NCI-H226 (cell line): Measurements from ENCODE around the gene ATP6V1D.
"Not testable (repeated sequence)": the region's sequence is repeated elsewhere in the genome, so short reads cannot be mapped to it uniquely, and the experiment has no call there.

Experiments
- DNase-seq: peaks from one replicate; pipeline ENCODE4 v3.0.0-alpha.2; 2015

Gene ATP6V1D

DNA sequence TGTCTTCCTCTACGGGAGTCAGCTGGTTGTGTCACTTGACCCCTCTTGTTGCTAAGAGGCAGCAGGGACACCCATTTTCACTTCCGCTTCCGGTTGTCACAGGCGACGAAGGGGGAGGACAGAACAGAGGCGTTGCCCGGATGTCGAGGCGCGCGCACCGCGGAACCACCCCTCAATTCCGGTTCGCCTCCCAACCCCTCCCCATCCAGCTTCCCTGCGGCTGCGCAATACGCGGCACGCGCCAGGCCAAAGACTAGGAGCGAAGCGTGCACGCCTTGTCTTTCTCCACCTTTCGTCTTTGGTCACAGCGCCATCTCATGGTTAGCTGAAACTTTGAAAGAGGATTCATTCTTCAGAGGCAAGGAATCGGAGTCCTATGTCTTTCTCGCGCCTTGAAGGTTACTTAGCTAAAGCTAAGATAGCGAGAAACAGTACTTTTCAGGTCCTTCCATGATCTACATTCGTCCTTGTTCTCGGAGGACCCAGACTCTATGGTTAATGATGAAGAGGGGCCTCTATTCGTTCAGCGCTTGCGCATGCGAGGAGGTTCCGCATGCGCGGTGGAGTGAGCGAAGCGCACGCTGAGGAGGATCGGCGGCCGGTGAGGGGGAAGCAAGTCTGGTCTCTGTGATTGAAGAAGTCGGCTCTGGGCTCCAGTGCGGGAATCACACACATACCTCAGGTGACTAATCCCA is at the start of gene ATP6V1D, which contains the start of gene EIF2S1:
Gene ATP6V1D (minus strand): TSS at position 30 of the 695 bp plus-strand sequence. CDS start 106 bp downstream, outside the sequence.
Gene EIF2S1 (plus strand): TSS at position 554 of the 695 bp plus-strand sequence. CDS start 4,440 bp downstream, outside the sequence.
- peak; percentile 97 for DNase-seq

DNA sequence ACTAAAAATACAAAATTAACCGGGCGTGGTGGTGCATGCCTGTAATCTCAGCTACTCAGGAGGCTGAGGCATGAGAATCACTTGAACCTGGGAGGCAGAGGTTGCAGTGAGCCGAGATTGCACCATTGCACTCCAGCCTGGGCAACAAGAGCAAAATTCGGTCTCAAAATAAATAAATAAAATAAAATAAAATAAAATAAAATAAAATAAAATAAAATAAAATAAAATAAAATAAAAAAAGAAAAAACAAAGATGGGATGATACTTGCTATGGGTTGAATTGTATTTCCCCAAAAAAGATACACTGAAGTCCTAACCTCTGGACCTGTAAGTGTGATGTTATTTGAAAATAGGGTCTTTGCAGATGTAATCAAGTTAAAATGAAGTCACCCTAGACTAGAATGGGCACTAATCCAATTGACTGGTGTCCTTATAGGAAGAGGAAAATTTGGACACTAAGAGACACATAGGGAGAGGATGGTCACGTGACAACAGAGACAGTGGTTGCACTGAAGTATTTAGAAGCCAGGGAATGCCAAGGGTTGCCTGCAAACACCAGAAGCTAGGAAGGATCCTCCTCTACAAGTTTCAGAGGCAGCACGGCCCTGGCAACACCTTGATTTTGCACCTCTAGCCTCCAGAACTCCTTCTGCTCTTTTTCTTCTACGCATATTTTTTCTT is 48.7 kb upstream of the ATP6V1D start:
- DNase-seq, result not testable (repeated sequence)

DNA sequence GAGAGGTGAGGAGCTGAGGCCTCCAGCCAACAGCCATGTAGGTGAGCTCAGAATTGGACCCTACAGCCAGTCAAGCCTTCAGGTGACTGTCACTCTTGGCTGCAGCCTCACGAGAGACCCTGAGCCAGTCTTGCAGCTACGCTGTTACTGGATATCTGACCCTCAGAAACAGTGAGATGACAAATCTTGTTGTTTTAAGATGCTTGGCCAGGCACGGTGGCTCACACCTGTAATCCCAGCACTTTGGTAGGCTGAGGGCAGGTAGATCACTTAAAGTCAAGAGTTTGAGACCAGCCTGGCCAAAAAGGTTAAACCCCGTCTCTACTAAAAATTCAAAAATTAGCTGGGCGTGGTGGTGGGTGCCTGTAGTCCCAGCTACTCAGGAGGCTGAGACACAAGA is 46.2 kb upstream of the ATP6V1D start:
- no peak for DNase-seq

DNA sequence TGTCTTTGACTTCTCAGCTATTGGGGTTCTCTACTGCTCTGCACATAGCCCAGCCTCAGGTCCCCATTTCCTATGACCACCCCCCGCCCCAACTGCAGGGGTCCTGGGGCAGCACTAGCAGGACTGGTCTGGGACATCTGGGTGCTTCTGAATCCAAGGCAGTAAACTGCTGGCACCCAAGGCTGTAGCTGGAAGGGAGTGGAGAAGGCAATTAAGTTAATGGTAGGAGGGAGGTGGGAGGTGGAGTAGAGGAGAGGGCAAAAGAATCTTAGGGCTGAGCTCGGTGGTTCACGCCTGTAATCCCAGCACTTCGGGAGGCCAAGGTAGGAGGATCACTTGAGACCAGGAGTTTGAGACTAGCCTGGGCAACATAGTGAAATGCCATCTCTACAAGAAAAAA is 40.8 kb upstream of the ATP6V1D start:
- no peak for DNase-seq

DNA sequence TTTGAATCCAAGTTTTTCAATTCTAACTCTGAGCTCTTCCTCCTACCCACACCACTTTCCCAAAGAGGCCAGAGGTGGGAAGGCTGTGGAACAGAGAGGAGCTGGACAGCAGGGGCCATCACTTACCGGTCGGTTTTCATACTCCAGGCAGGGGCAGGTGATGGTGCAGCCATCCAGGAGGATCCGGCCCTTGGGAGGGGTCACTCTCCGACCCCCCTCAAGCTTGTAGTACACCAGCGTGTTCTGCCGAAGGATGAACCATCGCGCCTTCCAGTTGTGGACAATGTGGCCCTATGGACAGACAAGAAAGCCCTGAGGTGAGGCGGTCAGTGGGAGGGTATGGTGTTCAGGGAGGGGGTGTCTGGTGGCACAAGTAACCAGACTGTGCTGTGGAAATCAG is 37.9 kb upstream of the ATP6V1D start:
- DNase-seq, result no peak

DNA sequence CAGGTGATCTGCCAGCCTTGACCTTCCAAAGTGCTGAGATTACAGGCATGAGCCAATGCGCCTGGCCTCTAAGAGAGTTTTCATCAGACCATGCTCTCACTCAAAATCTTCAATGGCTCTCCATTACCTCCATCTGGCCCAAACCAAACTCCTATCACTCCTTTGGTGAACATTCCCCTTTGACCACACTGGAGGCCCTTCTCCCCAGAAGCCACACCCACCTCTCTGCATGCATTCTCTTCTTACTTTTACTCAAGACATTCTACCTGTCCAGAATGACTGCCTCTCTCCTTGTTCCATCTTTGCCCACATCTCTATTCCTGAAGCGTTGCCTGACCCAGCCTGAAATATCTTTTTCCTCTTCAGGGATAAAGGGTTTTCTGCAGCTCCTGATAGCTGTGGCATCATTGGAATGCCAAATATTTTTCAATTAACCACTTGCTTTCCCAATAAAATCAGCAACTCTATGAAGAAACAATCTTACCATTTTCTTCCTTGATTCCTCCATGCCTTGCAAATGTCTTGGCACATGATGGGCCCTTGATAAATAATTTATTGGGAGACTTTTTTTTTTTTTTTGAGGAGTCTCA is 36.9 kb upstream of the ATP6V1D start:
- peak; percentile 46 for DNase-seq

DNA sequence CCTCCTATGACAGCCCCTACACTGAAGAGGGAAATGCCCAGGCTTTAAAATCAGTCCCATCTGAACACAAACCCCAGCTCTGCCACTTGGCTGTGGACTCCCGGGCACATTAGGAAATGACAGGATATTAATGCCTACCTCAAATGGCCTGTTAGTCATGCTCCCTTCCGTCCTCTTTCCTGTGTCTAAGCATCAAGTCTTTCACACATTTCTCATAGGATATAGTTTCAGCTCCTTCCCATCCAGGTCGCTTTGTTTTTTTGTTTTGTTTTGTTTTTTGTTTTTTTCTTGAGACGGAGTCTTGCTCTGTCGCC is 36.2 kb upstream of the ATP6V1D start:
- DNase-seq, result no peak

DNA sequence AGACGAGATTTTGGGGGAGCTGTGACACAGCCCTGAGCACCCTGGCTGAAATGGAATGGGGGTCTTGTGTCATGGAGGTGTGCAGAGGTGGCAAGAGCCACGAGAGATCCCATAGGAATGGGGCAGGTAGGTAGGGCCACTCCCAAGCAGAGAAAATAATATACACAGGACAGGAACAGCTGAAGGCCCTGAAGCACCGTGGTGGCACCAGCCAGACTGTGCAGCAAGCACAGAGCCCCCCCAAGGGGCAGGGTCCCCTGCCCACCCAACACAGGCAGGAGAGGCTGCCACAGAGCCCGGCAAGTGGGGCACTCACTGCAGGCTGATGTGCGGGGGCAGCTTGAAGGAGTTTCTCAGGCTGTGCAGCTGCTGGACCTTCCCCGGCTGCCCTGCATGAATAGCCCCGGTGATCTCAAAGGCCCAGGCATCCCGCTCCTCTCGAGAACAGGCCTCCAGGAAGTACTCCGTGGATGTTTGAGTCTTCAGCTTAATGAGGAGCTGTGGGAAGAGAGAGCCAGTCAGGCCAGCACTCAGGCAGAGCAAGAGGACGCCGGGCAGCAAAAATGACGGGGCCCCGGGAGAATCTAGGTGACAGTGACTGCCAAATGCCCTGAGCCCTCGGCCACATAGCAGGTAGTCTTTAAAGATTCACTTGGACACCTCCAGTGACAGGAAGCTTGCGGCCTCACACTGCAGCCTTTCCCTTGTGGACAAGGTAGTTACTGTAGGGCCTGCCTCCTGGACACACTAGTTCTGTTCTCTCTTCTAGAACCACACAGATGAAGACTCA is 35.7 kb upstream of the ATP6V1D start:
- no peak for DNase-seq

DNA sequence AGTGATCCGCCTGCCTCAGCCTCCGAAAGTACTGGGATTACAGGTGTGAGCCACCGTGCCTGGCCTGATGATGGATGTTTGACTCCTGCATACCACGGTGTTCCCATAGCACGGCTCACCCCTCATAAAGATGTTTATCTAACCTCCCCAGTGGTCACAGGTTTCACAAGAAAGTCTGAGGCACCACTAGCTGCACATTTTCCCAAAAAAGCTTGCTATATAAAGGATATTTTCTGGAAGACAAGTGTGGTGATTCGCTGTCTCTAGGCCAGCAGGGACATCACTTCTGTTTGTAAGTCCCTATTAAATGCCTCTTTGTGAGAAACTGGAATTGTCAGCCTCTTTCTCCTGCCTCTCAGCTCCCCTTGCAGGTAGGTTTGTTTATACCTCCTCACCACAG is 34.1 kb upstream of the ATP6V1D start:
- DNase-seq, result no peak

DNA sequence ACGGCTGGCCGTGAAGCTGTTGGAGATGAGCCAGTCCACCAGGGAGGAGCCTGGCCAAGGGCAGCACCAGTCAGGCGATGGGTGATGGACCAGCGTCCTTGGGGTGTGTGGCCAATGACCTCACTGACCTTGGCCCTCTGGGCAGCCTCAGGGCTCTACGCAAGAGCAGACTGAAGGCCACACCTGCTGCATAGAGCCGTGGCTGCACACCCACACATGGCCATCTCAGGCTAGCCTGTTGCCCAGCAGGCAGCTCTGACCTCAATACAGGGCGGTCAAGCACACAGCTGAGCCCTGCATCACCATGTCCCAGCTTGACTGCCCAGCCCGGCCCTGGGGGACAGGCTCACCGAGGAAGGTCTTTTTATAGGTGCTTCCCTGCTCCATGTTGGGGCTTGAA is 33.2 kb upstream of the ATP6V1D start:
- no peak for DNase-seq

DNA sequence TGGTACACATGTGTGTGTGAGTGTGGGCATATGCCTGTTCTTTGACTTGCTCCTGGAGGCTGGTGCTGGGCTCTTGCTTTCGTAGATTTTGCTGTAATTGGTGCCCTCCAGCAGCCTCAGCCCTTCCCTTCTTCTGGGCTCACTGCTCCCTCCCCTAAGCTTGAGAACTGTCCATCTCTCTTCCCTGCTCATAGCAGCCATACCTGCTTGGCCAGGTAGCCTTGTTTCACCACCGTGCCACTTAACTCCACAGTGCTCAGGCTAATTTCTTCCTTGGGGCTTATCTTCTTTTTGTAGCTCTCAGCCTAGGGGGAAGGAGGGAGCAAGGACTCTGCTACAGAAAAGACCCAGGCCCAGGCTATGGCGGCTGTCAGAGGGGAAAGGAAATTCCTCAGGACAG is 32.5 kb upstream of the ATP6V1D start:
- DNase-seq, result no peak

DNA sequence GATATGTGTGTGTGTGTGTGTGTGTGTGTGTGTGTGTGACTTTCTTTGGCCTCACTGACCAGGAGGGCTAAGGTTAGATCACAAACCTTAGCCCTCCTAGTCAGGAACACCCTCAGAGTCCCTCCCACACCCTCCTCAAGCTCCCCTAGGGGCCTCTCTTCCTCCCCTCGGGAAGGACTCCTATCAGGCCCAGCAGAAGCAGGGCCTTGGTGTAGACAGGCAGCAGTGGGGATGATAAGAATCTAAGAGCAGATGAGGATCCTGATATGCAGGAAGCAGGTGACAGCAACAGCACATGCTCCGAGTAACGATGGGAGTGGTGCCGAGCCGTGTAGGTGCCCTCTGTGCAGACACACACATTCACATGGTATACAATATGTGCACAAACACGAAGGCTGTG is 31.7 kb upstream of the ATP6V1D start:
- no peak for DNase-seq

DNA sequence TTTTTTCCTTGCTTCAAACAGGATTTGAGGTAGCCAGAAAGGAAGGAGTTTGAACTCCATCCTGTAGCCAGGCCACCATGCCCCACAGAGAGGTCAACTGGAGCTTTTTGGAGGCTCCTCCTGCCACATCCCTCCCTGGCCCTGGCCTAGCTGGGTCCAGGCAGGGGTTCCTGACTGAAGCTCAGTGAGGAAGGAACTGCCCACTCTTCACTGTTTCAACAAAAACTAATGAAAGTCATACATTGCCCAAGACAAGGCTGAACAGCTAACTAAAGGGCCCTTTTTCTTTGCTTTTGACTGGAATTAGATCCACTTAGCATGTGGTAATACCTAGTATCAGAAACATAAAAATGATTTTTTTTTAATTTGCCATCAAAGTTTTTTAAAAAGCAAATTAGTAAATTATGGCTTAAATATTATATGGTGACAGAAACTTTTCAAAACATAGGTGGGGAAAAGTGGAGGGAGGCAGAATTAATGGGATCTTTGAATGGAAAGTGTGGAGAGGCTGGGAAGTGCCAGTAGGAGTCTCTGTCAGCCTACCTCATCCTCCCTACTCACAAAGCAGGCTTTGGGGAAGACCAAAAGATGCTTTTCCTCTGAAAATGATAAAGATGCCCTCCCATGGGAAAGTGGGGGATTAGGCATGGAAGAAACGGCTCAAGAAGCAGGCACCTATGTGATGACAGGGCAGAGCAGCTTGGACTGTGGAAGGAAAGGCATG is 30.4 kb upstream of the ATP6V1D start:
- no peak for DNase-seq

DNA sequence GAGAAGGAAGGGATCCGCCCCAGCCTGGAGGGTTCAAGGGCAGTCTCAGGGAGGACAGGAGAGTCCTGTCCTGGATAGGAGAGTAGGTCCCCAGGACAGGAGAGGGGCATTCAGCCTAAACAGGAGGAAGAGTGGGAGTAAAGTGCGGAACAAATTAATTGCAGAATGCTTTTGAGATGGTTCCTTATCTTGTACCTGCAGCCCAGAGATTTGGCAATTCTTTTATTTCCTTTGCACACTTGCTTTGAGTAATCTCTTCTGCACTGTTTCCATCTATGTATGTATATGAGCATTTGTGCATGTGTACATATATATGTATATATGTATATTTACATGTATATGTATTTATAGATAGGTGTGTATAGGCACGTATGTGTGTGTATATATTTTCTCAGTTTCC is 29.7 kb upstream of the ATP6V1D start:
- no peak for DNase-seq

DNA sequence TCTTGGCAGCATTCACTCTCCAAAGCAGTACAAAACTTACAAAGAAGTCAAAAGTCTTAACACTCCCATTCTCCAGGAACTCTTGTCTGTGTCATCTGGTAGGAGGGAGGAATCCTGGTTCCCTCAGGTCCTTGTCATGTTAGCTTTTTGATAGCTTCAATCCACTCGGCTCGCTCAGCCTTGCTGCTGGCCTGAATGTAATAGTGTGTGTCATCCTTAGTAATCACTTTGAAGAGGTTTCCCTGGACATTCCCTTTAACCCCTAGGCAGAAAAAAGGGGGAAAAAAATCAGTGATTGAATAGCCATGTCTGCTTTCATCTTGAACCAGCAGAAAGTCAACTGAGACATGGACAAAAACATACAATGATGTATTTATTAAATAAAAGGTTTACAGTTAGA is 27.6 kb upstream of the ATP6V1D start:
- DNase-seq, result no peak

DNA sequence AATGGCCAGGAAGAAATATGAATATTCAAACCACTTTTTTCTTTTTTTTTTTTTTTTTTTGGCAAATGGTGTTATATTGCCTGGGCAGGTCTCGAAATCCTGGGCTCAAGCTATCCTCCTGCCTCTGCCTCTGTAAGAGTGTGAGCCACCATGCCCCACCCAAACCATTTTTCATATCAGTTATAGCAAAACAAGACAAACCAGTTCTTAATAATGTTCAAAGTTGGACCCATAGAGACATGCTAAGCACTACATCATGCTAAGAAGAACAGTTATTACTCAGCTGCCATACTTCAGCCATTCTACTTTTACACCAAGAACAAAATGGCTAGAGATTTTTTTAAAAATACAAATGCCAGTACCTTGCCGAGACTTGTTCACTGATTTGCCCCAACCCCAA is 26.0 kb upstream of the ATP6V1D start:
- no peak for DNase-seq

DNA sequence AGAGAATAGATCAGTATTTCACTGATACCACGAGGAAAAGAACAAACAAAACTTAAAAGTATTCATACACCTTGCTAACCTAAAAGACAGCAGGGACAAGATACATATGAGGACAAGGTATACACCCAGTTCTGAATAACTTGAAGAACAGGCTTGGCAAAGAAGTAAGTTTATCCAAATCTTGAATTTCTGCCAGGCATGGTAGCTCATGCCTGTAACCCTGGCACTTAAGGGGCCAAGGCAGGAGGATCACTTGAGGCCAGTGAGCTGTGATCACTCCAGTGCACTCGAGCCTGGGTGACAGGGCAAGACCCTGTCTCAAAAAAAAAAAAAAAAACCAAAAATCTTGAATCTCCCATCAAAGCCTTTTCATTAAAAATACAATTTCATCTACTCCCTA is 25.5 kb upstream of the ATP6V1D start:
- no peak for DNase-seq

DNA sequence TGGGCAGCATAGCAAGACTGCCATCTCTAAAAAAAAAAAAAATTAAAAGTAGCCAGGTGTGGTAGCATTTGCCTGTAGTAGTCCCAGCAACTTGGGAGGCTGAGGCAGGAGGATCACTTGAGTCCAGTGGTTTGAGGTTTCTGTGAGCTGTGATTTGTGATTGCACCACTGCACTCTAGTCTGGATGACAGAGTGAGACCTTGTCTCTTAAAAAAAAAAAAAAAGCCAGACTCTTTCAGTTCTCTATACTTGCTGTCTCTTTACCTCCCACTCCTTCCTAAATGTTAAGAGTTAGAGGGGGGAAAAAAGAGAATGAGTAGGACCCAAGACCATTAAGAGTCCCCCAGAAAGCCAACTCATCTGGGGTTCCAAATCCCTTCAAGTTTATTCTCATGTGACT is 18.3 kb upstream of the ATP6V1D start:
- DNase-seq, result no peak

DNA sequence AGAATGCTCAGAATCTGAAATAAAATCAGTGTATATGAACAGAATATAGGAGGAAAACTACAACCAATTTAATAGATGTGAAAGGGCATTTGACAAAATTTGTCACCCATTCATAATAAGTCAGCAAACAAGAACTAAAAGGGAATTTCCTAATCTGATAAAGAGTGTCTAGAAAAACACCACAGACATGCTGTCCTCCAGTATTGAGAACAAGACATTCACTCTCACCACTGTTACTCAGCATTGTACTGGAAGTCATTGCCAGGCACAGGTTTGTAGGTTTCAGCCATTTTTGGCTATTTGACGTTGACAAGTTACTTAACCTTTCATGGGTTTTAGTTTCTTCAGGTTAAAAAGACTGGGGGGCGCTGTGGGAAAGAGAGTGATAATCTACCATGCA is 13.7 kb upstream of the ATP6V1D start:
- no peak for DNase-seq

DNA sequence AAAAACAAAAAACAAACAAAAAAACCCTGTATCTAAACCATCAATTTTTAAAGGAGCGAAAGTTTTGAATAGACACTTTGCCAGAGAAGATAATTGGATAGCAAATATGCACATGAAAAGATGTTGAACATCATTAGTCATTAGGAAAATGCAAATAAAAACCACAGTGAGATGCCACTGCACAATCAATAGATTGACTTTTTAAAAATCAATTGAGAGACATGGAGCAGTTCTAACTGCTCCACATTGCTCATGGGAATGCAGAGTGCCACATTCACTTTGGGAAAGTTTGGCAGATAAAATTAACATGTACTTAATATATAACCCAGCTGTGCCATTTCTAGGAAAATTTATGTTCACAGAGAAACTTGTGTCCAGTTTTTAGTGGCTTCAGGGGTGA is 13.2 kb upstream of the ATP6V1D start:
- DNase-seq, result no peak

DNA sequence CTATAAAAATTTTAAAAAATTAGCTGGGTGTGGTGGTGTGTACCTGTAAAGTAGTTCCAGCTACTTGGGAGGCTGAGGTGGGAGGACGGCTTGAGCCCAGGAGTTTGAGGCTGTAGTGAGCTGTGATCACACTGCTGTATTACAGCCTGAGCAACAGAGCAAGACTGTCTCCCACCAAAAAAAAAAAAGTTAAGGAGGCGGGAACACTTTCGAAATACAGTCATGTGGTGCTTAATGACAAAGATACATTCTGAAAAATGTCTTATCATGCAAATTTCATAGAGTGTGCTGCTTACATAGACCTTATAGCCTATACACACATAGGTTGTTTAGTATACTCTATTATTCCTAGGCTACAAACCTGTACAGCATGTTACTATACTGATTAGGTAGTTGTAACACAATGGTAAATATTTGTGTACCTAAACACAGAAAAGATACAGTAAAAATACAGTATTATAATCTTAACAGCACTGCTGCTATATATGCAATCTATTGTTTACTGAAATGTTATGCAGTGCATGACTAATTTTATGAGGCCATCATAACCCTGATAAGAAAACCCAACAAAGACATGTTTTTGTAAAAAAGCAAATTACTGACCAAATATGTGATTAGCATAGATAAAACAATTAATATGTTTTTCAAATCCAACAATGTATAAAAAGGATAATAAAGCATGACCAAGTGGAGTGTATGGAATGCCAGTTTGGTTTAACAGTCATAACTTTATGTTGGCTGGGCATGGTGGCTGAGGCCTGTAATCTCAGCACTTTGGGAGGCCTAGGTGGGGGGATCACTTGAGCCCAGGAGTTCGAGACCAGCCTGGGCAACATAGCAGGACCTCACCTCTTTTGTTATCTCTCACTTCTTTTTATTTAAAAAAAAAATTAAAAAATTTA is 11.9 kb upstream of the ATP6V1D start:
- no peak for DNase-seq

DNA sequence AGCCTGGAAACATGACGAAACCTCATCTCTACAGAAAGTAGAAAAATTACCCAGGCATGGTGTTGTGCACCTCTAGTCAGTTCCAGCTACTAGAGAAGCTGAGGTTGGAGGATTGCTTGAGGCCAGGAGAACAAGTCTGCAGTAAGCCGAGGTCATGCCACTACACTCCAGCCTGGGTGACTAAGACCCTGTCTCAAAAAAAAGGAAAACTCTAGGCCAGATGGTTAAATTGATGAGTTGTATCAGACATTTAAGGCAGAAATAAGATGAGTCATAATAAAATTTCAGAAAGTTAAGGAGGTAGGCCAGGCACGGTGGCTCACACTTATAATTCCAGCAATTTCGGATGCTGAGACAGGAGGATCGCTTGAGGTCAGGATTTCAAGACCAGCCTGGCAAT is 11.2 kb upstream of the ATP6V1D start:
- no peak for DNase-seq
